ENCODE results near the gene BMP6. TPM values are rescaled to one million over a fixed set of nuclear protein-coding genes. Genes with fewer than 3 reads are reported as not detected.

Gene BMP6
- total RNA-seq, 1 experiment from 2014 or later, result 0.28 TPM

DNA sequence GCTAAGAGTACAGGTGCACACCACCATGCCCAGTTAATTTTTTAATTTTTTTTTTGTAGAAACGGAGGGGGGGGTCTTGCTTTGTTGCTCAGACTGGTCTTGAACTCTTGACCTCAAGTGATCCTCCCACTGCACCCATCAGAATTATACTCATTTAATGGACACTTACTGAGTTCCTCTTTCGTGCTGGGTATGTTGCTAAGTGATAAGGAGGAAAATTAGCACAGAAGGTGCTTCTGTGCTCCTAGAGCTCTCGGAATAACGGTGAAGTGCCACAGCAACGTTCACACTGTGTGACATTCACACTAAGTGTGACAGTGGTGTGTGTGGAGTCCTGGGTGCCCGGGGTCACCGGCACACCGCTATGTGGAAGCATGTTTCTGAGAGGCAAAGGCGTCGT lies 32.1 kb upstream of the BMP6 start:
- no peak overlapping the region for H3T11ph ChIP-seq (ENCODE audit: low read length)
- no peak overlapping the region for H3K18ac ChIP-seq (ENCODE audit: insufficient read length, low read depth, low read length)

More for the DNA sequence above, 32.1 kb upstream of the BMP6 start:
- Histone ChIP-seq H3K9me3 (ENCODE audit: control insufficient read depth, low read depth, low read length) (no peaks in the 10 kb centered on the region), H2BK120ac (ENCODE audit: low read depth, low read length, poor library complexity, severe bottlenecking) (no peak overlapping the region), H3K56ac (ENCODE audit: insufficient read length, low read depth, low read length) (no peak overlapping the region), H3K27me3 (ENCODE audit: insufficient read depth, low read length) (no peaks in the 10 kb centered on the region), H3K4ac (ENCODE audit: low read depth, low read length) (no peak overlapping the region), H3K14ac (ENCODE audit: insufficient read depth, low read length) (no peak overlapping the region), H3K23ac (ENCODE audit: insufficient read length, low read depth, low read length) (no peak overlapping the region), H4K8ac (replicated peaks; ENCODE audit: insufficient read length, low read depth, low read length) (no peak overlapping the region), H2AK5ac (ENCODE audit: insufficient read length, low read length) (no peak overlapping the region), H4K91ac (ENCODE audit: insufficient read length, low read depth, low read length) (no peak overlapping the region), H4K5ac (ENCODE audit: insufficient read length, low read depth, low read length) (no peak overlapping the region), H3K79me1 (ENCODE audit: insufficient read depth, low read depth, low read length, poor library complexity, severe bottlenecking) (no peaks in the 10 kb centered on the region), H3K23me2 (ENCODE audit: insufficient read length, low read depth, low read length, poor library complexity, severe bottlenecking) (no peaks in the 10 kb centered on the region), H2BK12ac (ENCODE audit: insufficient read length, low read depth, low read length) (no peak overlapping the region), H3K79me2 (ENCODE audit: insufficient read depth, low read length) (no peaks in the 10 kb centered on the region), H2BK15ac (ENCODE audit: low read depth, low read length) (no peak overlapping the region), H2BK20ac (ENCODE audit: low read depth, low read length, poor library complexity, severe bottlenecking) (no peak overlapping the region), H2BK5ac (ENCODE audit: insufficient read length, low read length) (peak overlapping the region; percentile 19), H3K27ac (ENCODE audit: insufficient read length, low read depth, low read length) (no peak overlapping the region), H3K9ac (ENCODE audit: extremely low read depth, insufficient read length, low read length) (no peak overlapping the region), H3K4me1 (ENCODE audit: insufficient read depth, low read length) (no peaks in the 10 kb centered on the region), H2AFZ (ENCODE audit: low read length) (no peak overlapping the region), H4K20me1 (ENCODE audit: control insufficient read depth, insufficient read depth, insufficient read length) (no peaks in the 10 kb centered on the region), H3K4me2 (ENCODE audit: insufficient read depth, insufficient read length, low read length) (no peak overlapping the region)
- no peaks in the 10 kb centered on the region for H3K9me3 Mint-ChIP-seq
- WGBS (ENCODE audit: extremely low coverage, insufficient read length, low lambda C conversion rate), result no CpG with 5 or more reads among the region's 10 CpGs
- H3K27me3 Mint-ChIP-seq (ENCODE audit: low read depth), result peaks cover 3% of the 10 kb centered on the region
- no peak overlapping the region for H3K4me3 Mint-ChIP-seq
- no peak overlapping the region for H3K27ac Mint-ChIP-seq
- no peaks in the 10 kb centered on the region for H3K36me3 Mint-ChIP-seq (ENCODE audit: insufficient read depth in 1 of 3, low read depth in 3 of 3)
- peaks cover 19% of the 10 kb centered on the region in 2 experiments for H3K4me1 Mint-ChIP-seq
- DNase-seq, result no peak
- TF ChIP-seq, protein P1, sequence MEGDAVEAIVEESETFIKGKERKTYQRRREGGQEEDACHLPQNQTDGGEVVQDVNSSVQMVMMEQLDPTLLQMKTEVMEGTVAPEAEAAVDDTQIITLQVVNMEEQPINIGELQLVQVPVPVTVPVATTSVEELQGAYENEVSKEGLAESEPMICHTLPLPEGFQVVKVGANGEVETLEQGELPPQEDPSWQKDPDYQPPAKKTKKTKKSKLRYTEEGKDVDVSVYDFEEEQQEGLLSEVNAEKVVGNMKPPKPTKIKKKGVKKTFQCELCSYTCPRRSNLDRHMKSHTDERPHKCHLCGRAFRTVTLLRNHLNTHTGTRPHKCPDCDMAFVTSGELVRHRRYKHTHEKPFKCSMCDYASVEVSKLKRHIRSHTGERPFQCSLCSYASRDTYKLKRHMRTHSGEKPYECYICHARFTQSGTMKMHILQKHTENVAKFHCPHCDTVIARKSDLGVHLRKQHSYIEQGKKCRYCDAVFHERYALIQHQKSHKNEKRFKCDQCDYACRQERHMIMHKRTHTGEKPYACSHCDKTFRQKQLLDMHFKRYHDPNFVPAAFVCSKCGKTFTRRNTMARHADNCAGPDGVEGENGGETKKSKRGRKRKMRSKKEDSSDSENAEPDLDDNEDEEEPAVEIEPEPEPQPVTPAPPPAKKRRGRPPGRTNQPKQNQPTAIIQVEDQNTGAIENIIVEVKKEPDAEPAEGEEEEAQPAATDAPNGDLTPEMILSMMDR (conservative IDR thresholded peaks at IDR 0.05), result no peak
